T-helper 22 cell (primary cell): Measurements from ENCODE around the gene DYSF.

Experiments used
- DNase-seq: peaks from one replicate; pipeline ENCODE4 v3.0.0-alpha.2; 2020; ENCODE audit warnings: low read depth

DYSF gene

GRCh38 chr2:71711133-71711855 lies 257.9 kb downstream of the DYSF start:
- DNase-seq: no peak

- no peak for DNase-seq
Measured at GRCh38 chr2:71712158-71712818, 258.9 kb downstream of the DYSF start.

- no peak for DNase-seq
Measured at GRCh38 chr2:71713581-71714580, 260.5 kb downstream of the DYSF start.

- no peak for DNase-seq
Measured at GRCh38 chr2:71714601-71715240, 261.4 kb downstream of the DYSF start.

GRCh38 chr2:71715241-71715750 lies 261.9 kb downstream of the DYSF start:
- DNase-seq: no peak

GRCh38 chr2:71715951-71716696 lies 262.8 kb downstream of the DYSF start:
- no peak for DNase-seq

GRCh38 chr2:71716697-71717624 lies 263.6 kb downstream of the DYSF start:
- DNase-seq: no peak

- DNase-seq: no peak
Measured at GRCh38 chr2:71718686-71719085, 265.3 kb downstream of the DYSF start.

- DNase-seq: no peak
Measured at GRCh38 chr2:71719520-71720282, 266.3 kb downstream of the DYSF start.

- no peak for DNase-seq
Measured at GRCh38 chr2:71720283-71720560, 266.9 kb downstream of the DYSF start.

GRCh38 chr2:71720596-71721361 lies 267.4 kb downstream of the DYSF start:
- DNase-seq: no peak

GRCh38 chr2:71721362-71721665 lies 268.0 kb downstream of the DYSF start:
- no peak for DNase-seq

GRCh38 chr2:71721669-71722068 lies 268.3 kb downstream of the DYSF start:
- no peak for DNase-seq

GRCh38 chr2:71722286-71722685 lies 268.9 kb downstream of the DYSF start:
- DNase-seq: no peak

GRCh38 chr2:71724793-71725192 lies 271.4 kb downstream of the DYSF start:
- no peak for DNase-seq

GRCh38 chr2:71725836-71726235 lies 272.5 kb downstream of the DYSF start:
- no peak for DNase-seq

GRCh38 chr2:71727562-71727961 lies 274.2 kb downstream of the DYSF start:
- DNase-seq: no peak

GRCh38 chr2:71728036-71728435 lies 274.7 kb downstream of the DYSF start:
- no peak for DNase-seq
